ENCODE results near the gene PIGM. TPM values are rescaled to one million over a fixed set of nuclear protein-coding genes. Genes with fewer than 3 reads are reported as not detected.

The PIGM gene
- total RNA-seq, 1 donor from 2014 or later: 5.9 TPM

DNA sequence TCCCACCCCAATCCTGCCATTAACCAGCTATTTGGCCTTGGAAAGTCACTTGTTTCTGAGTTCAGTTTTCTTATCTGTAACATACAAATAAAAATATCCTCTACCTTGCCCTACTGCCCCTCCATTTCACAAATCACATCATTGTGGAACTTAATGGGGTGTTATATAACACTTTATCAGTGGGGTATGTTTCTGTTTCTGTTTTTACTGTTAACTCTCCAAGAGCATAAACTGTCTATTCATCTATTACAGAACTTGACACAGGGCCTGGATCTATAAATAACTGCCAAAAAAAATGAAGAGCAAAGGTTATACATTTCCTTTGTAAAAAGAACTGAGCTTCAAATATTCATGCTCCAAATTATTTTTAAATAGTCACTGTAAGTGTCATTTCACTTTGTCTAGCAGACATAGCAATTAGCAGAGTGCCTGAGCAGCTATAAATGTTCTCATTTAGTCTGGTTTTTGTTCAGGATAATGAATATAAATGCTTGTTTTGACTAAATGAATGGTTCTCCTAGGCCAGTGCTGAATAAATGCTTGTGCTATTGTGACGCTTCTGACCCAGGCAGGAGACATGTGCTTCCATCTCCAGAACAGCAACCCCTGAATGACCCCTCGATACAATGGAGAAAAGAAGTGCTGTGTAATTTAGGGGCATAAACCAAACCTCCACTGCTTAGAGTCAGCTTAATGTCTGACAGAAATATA lies 7.4 kb downstream of the PIGM start:
- DNase-seq: no peak
- H3K27me3 Mint-ChIP-seq (ENCODE audit: unreplicated experiment): no peaks in the 10 kb centered on the region
- H3K27ac Mint-ChIP-seq (ENCODE audit: unreplicated experiment): no peak overlapping the region
- H3K36me3 Mint-ChIP-seq (ENCODE audit: unreplicated experiment): no peaks in the 10 kb centered on the region
- TF ChIP-seq, protein P1, sequence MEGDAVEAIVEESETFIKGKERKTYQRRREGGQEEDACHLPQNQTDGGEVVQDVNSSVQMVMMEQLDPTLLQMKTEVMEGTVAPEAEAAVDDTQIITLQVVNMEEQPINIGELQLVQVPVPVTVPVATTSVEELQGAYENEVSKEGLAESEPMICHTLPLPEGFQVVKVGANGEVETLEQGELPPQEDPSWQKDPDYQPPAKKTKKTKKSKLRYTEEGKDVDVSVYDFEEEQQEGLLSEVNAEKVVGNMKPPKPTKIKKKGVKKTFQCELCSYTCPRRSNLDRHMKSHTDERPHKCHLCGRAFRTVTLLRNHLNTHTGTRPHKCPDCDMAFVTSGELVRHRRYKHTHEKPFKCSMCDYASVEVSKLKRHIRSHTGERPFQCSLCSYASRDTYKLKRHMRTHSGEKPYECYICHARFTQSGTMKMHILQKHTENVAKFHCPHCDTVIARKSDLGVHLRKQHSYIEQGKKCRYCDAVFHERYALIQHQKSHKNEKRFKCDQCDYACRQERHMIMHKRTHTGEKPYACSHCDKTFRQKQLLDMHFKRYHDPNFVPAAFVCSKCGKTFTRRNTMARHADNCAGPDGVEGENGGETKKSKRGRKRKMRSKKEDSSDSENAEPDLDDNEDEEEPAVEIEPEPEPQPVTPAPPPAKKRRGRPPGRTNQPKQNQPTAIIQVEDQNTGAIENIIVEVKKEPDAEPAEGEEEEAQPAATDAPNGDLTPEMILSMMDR (IDR thresholded peaks at IDR 0.05; ENCODE audit: partially characterized antibody, unreplicated experiment): no peak
- no peaks in the 10 kb centered on the region for H3K4me1 Mint-ChIP-seq (ENCODE audit: low read depth, unreplicated experiment)
- no peak overlapping the region for H3K4me3 Mint-ChIP-seq (ENCODE audit: unreplicated experiment)
- H3K9me3 Mint-ChIP-seq (ENCODE audit: unreplicated experiment): no peaks in the 10 kb centered on the region

DNA sequence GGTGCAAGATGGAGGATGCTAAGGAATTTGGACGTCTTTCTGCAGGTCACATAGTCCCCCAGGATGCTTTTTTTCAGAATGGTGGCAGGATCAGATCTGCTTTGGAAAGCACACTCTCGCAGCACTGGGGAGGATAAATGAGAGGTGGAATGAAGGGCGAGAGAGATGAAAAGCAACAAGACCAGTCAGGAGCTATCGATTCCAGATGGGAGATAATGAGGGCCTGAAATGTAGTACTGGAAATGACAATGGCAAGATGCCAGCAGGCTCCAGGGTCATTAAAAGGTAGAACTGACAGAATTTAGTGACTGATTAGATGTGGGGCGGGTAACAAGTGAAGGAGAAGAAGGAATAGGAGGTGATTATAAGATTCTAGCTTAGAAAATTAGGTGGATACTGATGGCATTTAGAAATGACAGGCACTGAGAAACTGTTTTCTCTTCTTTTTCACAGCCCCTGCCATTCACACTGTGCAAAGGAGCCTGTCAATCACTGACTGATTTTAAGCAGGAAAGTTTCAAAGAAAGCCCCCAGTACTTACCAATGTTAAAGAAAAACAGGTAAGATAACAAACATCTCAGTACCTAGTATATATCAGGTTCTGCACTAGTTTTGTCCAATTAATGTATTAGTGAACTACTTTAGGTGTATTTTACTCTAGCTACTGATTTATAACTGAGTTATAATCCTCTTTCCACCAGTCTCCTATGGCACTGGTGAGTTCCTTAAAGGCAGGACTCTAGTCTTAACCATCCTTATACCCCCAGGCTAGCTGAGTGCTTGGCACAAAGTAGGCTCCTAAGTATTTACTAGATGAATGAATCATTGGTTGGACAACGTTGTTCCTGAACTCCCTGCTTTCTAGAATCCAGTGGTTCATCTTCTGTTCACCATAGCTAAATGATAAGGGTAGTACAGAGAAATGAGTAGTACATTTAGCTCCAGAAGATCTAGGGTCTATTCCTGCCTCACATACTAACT lies 9.2 kb downstream of the PIGM start:
- no peak for DNase-seq
- Mint-ChIP-seq H3K27me3 (ENCODE audit: unreplicated experiment) (peaks cover 2% of the 10 kb centered on the region), H3K27ac (ENCODE audit: unreplicated experiment) (no peak overlapping the region), H3K4me1 (ENCODE audit: low read depth, unreplicated experiment) (no peaks in the 10 kb centered on the region), H3K36me3 (ENCODE audit: unreplicated experiment) (no peaks in the 10 kb centered on the region), H3K4me3 (ENCODE audit: unreplicated experiment) (no peak overlapping the region), H3K9me3 (ENCODE audit: unreplicated experiment) (no peaks in the 10 kb centered on the region)
- TF ChIP-seq, protein P1 (IDR thresholded peaks at IDR 0.05; ENCODE audit: partially characterized antibody, unreplicated experiment): no peak

DNA sequence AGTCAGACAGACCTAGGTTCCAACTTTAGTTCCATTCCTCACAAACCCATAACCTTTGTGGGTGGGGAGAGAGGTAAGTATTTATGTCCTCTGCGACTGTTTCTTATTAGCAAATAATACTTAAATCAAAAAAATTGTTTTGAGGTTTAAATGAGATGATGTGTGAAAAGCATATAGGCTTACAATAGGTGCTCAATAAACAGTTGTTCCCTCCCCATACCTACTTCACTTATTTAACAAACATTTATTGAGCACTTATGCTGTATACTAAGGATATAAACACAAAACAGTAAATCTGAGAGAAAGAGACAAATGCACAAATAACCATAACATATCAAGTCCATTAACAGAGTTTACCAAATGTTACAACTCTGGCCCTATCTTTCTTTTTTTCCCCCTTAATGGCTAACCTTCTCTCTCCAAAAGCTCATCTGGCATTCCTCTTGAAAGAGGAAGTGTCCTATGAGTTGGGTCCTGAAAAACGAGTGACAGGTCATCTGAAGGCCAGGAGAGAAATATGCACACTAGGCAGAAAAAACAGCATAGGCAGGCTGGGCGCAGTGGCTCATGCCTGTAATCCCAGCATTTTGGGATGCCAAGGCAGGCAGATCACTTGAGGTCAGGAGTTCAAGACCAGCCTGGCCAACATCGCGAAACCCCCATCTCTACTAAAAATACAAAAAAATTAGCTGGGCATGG lies 10.3 kb downstream of the PIGM start:
- Mint-ChIP-seq H3K27me3 (ENCODE audit: unreplicated experiment) (peaks cover 2% of the 10 kb centered on the region), H3K27ac (ENCODE audit: unreplicated experiment) (no peak overlapping the region), H3K4me3 (ENCODE audit: unreplicated experiment) (no peak overlapping the region), H3K36me3 (ENCODE audit: unreplicated experiment) (no peaks in the 10 kb centered on the region), H3K4me1 (ENCODE audit: low read depth, unreplicated experiment) (no peaks in the 10 kb centered on the region), H3K9me3 (ENCODE audit: unreplicated experiment) (no peaks in the 10 kb centered on the region)
- TF ChIP-seq, protein P1 (IDR thresholded peaks at IDR 0.05; ENCODE audit: partially characterized antibody, unreplicated experiment): no peak
- DNase-seq: no peak

DNA sequence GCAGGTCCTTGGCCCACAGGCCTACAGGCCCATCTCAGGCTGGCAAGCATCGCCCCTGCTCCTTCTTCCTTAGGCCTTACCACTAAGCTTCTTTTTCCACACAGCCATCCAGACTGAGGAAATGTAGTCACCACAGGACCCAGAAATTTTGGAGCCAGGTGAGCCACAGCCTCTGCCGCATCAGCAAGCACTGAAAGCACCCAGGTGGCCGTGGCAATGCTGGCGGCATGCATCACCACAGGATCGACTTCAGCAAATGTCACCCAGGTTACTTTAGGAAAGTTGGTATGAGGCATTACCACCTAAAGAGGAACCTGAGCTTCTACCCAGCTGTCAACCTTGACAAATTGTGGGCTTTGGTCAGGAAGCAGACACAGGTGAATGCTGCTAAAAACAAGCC lies 11.6 kb downstream of the PIGM start:
- TF ChIP-seq, protein P1 (IDR thresholded peaks at IDR 0.05; ENCODE audit: partially characterized antibody, unreplicated experiment): no peak
- Mint-ChIP-seq H3K9me3 (ENCODE audit: unreplicated experiment) (no peaks in the 10 kb centered on the region), H3K4me3 (ENCODE audit: unreplicated experiment) (no peak overlapping the region), H3K36me3 (ENCODE audit: unreplicated experiment) (no peaks in the 10 kb centered on the region), H3K4me1 (ENCODE audit: low read depth, unreplicated experiment) (no peaks in the 10 kb centered on the region), H3K27me3 (ENCODE audit: unreplicated experiment) (peaks cover 2% of the 10 kb centered on the region), H3K27ac (ENCODE audit: unreplicated experiment) (no peak overlapping the region)
- DNase-seq: no peak

Data from glutamatergic neuron (in vitro differentiated cells).